SK-N-MC (cell line): ENCODE results near the gene SYT3.

Source experiments
- DNase-seq: peaks from one replicate; pipeline ENCODE4 v3.0.0-alpha.2; 2011; ENCODE audit warnings: low read depth, low spot score
- H3K27ac ChIP-seq: fragments of 200-600 bp; sonication (generic); 2 replicates; pipeline ENCODE4 v1.5.1; 2016; ENCODE audit warnings: mixed run types
- H3K36me3 ChIP-seq: fragments of 200-600 bp; sonication (generic); 2 replicates; pipeline ENCODE4 v1.6.1; 2017; ENCODE audit warnings: antibody characterized with exemption, low read length, mixed read lengths; ENCODE audit not compliant: insufficient read depth
- H3K4me3 ChIP-seq: fragments of 200-600 bp; sonication (generic); 2 replicates; pipeline ENCODE4 v1.5.1; 2016
- H3K9ac ChIP-seq: fragments of 200-600 bp; sonication (generic); 2 replicates; pipeline ENCODE4 v1.8.0; 2017; ENCODE audit warnings: mixed run types, mixed read lengths; ENCODE audit not compliant: insufficient read length
- H3K9me3 ChIP-seq: fragments of 200-600 bp; sonication (generic); 2 replicates; pipeline ENCODE4 v1.6.1; 2017; ENCODE audit warnings: low read depth, mild to moderate bottlenecking, antibody characterized with exemption, low read length, moderate library complexity, mixed read lengths
- EZH2 ChIP-seq: fragments of 200-600 bp; sonication (generic); IDR thresholded peaks from one replicate; pipeline ENCODE4 v1.6.1; 2017; ENCODE audit warnings: antibody characterized with exemption
- FOXP2 ChIP-seq: optimal IDR thresholded peaks from 2 replicates; pipeline ENCODE3; 2011; ENCODE audit warnings: mild to moderate bottlenecking, moderate library complexity; ENCODE audit not compliant: insufficient read depth; ENCODE audit errors: extremely low read length, control extremely low read depth
- POLR2AphosphoS5 ChIP-seq: IDR thresholded peaks from 2 replicates; pipeline ENCODE4 v1.6.1; 2012; ENCODE audit warnings: mild to moderate bottlenecking, low read depth, low read length, borderline replicate concordance

The SYT3 gene, protein sequence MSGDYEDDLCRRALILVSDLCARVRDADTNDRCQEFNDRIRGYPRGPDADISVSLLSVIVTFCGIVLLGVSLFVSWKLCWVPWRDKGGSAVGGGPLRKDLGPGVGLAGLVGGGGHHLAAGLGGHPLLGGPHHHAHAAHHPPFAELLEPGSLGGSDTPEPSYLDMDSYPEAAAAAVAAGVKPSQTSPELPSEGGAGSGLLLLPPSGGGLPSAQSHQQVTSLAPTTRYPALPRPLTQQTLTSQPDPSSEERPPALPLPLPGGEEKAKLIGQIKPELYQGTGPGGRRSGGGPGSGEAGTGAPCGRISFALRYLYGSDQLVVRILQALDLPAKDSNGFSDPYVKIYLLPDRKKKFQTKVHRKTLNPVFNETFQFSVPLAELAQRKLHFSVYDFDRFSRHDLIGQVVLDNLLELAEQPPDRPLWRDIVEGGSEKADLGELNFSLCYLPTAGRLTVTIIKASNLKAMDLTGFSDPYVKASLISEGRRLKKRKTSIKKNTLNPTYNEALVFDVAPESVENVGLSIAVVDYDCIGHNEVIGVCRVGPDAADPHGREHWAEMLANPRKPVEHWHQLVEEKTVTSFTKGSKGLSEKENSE

DNA sequence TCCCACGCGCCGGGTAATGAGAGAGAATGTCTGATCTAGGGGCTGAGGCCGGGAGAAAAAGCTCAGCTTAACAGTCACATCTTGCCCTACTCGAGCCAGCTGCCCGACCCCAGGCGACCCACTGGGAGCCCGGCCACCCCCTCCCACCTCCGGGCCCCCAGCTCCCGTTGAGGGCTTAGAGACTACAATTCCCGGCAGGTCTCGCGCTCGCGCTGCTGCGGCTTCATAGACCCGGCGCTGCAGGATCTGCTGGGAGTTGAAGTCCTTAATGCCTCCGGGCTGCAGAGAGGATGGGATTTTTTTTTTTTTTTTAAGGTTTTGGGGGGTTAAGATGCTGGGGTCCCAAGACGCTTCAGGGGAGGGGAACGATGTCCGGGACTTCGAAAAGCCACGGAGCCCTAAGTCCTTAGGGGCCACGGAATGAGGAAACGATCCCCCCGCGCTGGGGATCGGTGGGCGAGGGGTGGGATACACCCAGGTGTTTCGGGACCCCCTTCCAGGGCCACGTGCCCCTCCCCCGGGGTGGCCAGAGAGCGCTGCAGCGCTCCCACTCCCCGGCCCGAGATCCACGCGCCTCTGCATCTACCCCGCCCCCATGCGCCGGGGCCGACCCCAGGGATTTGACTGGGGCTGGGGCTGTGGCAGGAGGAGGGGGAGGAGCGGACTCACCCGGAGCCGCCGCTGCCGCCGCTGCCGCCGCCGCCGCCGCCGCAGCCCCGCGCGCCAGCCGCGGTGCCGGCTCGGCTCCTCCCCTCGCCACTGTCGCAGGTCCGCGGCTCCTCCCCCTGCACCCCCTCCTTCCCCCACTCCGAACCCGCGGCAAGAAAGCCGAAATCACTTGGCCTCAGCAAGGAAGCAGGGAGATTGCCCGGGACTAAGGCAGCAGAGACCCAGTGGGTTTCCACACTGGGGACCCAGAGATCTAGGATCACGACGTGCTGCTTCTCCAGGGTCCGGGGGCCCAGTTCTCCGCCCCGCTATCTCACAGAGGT, at the start of gene SYT3:
TSS of gene SYT3 (minus strand) at position 761 of the 992 bp plus-strand sequence. CDS start 2,470 bp downstream, outside the sequence.
- Histone ChIP-seq H3K9ac (peak within 1 kb of the TSS; percentile 59), H3K36me3 (no peaks in the 10 kb centered on the region), H3K4me3 (peak within 1 kb of the TSS; percentile 87), H3K27ac (no peak within 1 kb of the TSS), H3K9me3 (no peaks in the 10 kb centered on the region)
- no peak for TF ChIP-seq FOXP2
- TF ChIP-seq EZH2, result no peak
- TF ChIP-seq POLR2AphosphoS5, result no peak
- DNase-seq, result no peak

DNA sequence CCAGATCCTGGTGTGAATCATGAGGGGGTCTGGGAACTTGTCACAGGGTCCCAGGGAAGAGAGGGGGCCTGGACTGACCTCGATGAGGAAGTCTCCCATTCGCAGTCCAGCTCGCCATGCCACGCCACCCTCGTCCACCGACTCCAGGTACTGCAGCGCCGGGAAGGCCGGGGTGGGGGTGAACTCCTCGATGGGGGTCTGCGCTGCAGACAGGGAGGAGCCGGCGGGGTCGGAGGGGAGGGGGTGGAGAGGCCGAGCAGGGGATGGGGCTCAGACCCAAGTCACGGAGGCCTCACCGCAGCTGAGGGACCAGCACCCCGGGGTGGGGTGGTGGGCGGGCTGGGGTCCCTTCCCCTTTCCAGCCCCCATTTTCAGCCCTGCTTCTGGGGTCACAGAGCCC, 49.1 kb upstream of the SYT3 start:
- TF ChIP-seq EZH2, result no peak
- no peak for TF ChIP-seq FOXP2
- no peak for TF ChIP-seq POLR2AphosphoS5
- no peaks in the 10 kb centered on the region for H3K9me3 ChIP-seq
- no peak overlapping the region for H3K4me3 ChIP-seq
- no peak overlapping the region for H3K9ac ChIP-seq
- no peaks in the 10 kb centered on the region for H3K36me3 ChIP-seq
- DNase-seq, result no peak
- H3K27ac ChIP-seq, result no peak overlapping the region

GRCh38 chr19:50686310-50687032, 46.8 kb upstream of the SYT3 start:
- Histone ChIP-seq H3K36me3 (no peaks in the 10 kb centered on the region), H3K27ac (no peak overlapping the region), H3K4me3 (no peak overlapping the region), H3K9me3 (no peaks in the 10 kb centered on the region), H3K9ac (no peak overlapping the region)
- no peak for DNase-seq
- TF ChIP-seq FOXP2 (no peak), EZH2 (no peak), POLR2AphosphoS5 (no peak)

DNA sequence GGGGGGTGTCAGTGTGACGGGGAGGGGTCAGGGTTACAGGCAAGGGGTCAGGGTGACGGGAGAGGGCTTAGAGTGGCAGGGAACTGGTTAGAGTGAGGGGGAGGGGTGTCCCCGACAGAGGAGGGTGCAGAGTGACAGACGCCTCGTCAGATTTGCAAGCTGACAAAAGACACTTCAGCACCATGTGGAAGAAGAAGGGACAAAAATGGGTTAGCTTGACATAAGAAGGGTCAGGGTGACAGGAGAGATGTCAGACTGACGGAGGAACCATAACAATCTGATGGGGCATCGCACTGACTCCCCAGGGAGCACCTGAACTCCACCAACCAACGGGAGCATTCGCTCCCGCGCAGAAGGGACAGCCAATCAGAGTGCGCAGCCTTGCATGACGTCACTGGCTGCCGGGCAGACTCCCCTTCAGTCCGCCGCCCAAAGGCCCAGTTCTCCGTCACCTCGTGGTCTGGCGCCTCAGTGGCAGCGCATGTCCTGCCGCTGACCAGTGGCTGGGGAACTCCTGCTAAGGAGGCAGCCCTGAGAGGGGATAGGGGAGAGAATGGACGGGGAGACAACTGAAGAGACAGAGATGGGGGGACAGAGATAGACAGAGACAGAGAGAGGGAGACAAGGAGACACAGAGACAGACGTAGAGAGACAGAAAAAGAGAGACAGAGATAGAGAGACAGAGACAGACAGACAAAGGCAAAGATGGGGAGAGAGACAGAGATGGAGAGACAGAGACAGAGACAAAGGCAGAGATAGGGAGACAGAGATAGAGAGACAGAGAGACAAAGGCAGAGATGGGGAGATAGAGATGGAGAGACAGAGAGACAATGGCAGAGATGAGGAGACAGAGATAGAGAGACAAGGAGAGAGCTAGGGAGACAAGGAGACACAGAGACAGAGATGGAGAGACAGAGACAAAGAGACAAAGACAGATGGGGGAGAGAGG, 39.8 kb upstream of the SYT3 start:
- Histone ChIP-seq H3K36me3 (no peaks in the 10 kb centered on the region), H3K9me3 (no peaks in the 10 kb centered on the region), H3K9ac (no peak overlapping the region), H3K27ac (no peak overlapping the region), H3K4me3 (no peak overlapping the region)
- TF ChIP-seq EZH2 (no peak), POLR2AphosphoS5 (no peak), FOXP2 (no peak)
- no peak for DNase-seq

DNA sequence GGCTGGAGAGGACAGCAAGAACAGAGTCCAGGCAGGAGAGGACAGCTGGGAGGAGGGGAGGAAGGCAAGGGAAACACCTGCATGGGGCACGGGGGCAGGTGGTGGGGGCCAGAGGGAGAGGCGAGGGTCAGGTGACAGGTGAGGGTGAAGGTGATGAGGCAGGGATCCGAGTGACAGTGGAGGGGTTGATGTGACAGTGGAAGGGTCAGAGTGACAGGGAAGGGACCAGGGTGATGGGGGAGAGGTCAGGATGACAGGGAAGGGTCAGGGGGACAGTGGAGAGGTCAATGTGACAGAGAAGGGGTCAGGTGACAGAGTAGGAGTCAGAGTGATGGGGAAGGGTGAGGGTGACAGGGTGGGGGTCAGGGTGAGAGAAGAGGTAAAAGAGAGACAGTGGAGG, 38.6 kb upstream of the SYT3 start:
- Histone ChIP-seq H3K9me3 (no peaks in the 10 kb centered on the region), H3K4me3 (no peak overlapping the region), H3K27ac (no peak overlapping the region), H3K9ac (no peak overlapping the region), H3K36me3 (no peaks in the 10 kb centered on the region)
- TF ChIP-seq FOXP2 (no peak), POLR2AphosphoS5 (no peak), EZH2 (no peak)
- DNase-seq, result no peak

DNA sequence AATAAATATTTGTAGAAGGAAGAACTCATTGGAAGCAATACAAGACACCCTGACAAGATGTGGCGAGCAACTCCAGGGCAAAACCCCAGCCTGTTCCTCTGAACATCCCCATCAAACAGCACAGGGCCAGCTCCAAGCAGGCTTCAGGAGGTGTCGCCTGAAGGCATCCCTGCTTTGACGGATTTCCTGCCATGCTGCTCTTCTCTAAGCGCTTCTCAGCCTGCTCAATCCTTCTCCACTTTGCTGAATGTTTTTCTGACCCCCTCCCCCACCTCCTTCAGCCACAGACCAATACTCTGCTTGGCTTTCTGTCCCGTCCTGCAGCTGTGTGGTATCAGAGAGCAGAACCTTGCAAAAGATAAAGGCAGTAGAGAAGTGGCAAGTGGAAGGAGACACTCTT, 38.0 kb upstream of the SYT3 start:
- Histone ChIP-seq H3K36me3 (no peaks in the 10 kb centered on the region), H3K9me3 (no peaks in the 10 kb centered on the region), H3K4me3 (no peak overlapping the region), H3K9ac (no peak overlapping the region), H3K27ac (no peak overlapping the region)
- no peak for TF ChIP-seq FOXP2
- TF ChIP-seq POLR2AphosphoS5, result no peak
- no peak for TF ChIP-seq EZH2
- no peak for DNase-seq

DNA sequence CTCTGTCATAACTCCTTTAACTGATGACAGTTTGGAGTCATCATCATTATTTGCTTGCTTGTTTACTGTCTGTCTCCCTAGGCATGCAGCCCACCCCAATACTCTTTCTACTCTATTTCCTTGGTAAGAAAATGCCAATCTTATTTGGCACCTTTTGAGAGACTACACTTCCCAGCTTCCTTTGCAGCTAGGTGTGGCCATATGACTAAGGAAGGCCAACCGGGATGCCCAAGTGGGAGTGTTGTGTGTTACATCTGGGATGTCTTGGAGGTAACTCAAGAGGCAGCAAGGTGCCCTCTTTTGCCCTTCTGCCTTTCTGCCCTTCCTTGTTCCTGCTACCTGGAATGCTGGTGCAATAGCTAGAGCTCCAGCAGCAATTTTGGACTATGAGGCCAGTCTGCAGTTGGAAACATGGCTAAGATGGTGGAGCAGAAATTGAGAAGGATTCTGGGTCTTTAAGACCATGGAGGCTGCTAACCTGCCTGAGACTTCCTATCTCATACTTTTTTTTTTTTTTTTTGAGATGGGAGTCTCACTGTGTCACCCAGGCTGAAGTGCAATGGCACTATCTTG, 37.0 kb upstream of the SYT3 start:
- no peaks in the 10 kb centered on the region for H3K36me3 ChIP-seq
- no peak overlapping the region for H3K27ac ChIP-seq
- no peak for TF ChIP-seq POLR2AphosphoS5
- TF ChIP-seq FOXP2, result no peak
- TF ChIP-seq EZH2, result no peak
- no peak overlapping the region for H3K4me3 ChIP-seq
- H3K9ac ChIP-seq, result no peak overlapping the region
- H3K9me3 ChIP-seq, result no peaks in the 10 kb centered on the region
- DNase-seq, result no peak
